MCF 10A (cell line): ENCODE measurements around the gene METTL16. TPM values are rescaled to one million over a fixed set of nuclear protein-coding genes. Genes with fewer than 3 reads are reported as not detected.

Experiments
- BruUV-seq: library from RNA; stranded (reverse); fragments of 400-500 nt; replicated peaks from 2 replicates; lab custom pipeline; 2021; lab: Mats Ljungman, UMichigan
- CTCF ChIA-PET: fragments of 300-600 bp; sonication (Branson Sonifier 250); formaldehyde crosslinking; extraction: SDS; loops from one replicate; lab custom pipeline; 2021; ENCODE audit warnings: antibody characterized with exemption, inconsistent platforms; lab: Yijun Ruan, JAX
- POLR2A ChIA-PET: fragments of 300-600, 350-650 bp; sonication (Branson Sonifier 250); formaldehyde crosslinking; extraction: SDS; loops from one replicate; lab custom pipeline; 2020; ENCODE audit warnings: antibody characterized with exemption, inconsistent platforms; lab: Yijun Ruan, JAX
- DNase-seq: peaks from one replicate; pipeline ENCODE4 v3.0.0-alpha.2; 2018; ENCODE audit not compliant: unreplicated experiment
- H3K27ac Mint-ChIP-seq: one replicate; pipeline ENCODE4 v1.8.0; 2022; ENCODE audit warnings: mild to moderate bottlenecking, low read depth, mixed read lengths; ENCODE audit not compliant: unreplicated experiment
- H3K27me3 Mint-ChIP-seq: one replicate; pipeline ENCODE4 v1.8.0; 2022; ENCODE audit warnings: mixed read lengths; ENCODE audit not compliant: insufficient read depth, unreplicated experiment
- H3K36me3 Mint-ChIP-seq: one replicate; pipeline ENCODE4 v1.8.0; 2022; ENCODE audit warnings: mild to moderate bottlenecking, moderate library complexity, mixed read lengths; ENCODE audit not compliant: insufficient read depth, unreplicated experiment
- H3K4me1 Mint-ChIP-seq: one replicate; pipeline ENCODE4 v1.8.0; 2022; ENCODE audit warnings: mixed read lengths; ENCODE audit not compliant: insufficient read depth, unreplicated experiment
- H3K4me3 Mint-ChIP-seq: one replicate; pipeline ENCODE4 v1.8.0; 2022; ENCODE audit warnings: mild to moderate bottlenecking, moderate library complexity, mixed read lengths; ENCODE audit not compliant: unreplicated experiment
- H3K9me3 Mint-ChIP-seq: one replicate; pipeline ENCODE4 v1.8.0; 2022; ENCODE audit warnings: mixed read lengths; ENCODE audit not compliant: unreplicated experiment
- CTCF ChIP-seq: fragments of 200-600 bp; IDR thresholded peaks from one replicate; pipeline ENCODE4 v1.8.0; 2022; ENCODE audit warnings: antibody characterized with exemption, mild to moderate bottlenecking; ENCODE audit not compliant: unreplicated experiment
- intact Hi-C: fragments of 100-400 bp; cut with micrococcal nuclease; formaldehyde crosslinking; loops from 2 replicates; pipeline ENCODE4 v1.14.1; 2022
- total RNA-seq: library from RNA; stranded (reverse); gene quantifications from 2 replicates; pipeline ENCODE4 v1.2.3, GENCODE V29; 2022

The METTL16 gene
- total RNA-seq, 1 experiment from 2014 or later = 41.4 TPM

- Mint-ChIP-seq H3K36me3 (peaks cover 28% of the 10 kb centered on the region), H3K4me3 (no peak overlapping the region), H3K4me1 (peaks cover 6% of the 10 kb centered on the region), H3K27me3 (no peaks in the 10 kb centered on the region), H3K9me3 (no peaks in the 10 kb centered on the region), H3K27ac (no peak overlapping the region)
- no TSS peak for BruUV-seq
- TF ChIP-seq CTCF = no peak
- CTCF ChIA-PET = interaction anchor here (1.2 kb wide), 1 partner anchor 10 kb away, joined by 4 read pairs; no protein-coding TSS in a partner anchor
- DNase-seq = no peak
- intact Hi-C loops = no loop called here
- POLR2A ChIA-PET = interaction anchor here (0.9 to 1.2 kb wide), 2 partner anchors 13 to 37 kb away, joined by 3 read pairs; partner anchors contain the start of gene TSR1
Measured at GRCh38 chr17:2372681-2373080, 139.0 kb downstream of the METTL16 start.

GRCh38 chr17:2372180-2372579, 139.5 kb downstream of the METTL16 start:
- H3K9me3 Mint-ChIP-seq = no peaks in the 10 kb centered on the region
- ChIA-PET POLR2A (interaction anchor here (1.2 kb wide), 1 partner anchor 36 kb away, joined by 3 read pairs; the partner anchor contains the start of gene TSR1), CTCF (interaction anchor here (1.2 kb wide), 1 partner anchor 10 kb away, joined by 4 read pairs; no protein-coding TSS in a partner anchor)
- BruUV-seq = no TSS peak
- DNase-seq = no peak
- TF ChIP-seq CTCF = no peak
- no peak overlapping the region for H3K27ac Mint-ChIP-seq
- H3K36me3 Mint-ChIP-seq = peaks cover 28% of the 10 kb centered on the region
- no peaks in the 10 kb centered on the region for H3K27me3 Mint-ChIP-seq
- intact Hi-C loops = no loop called here
- H3K4me1 Mint-ChIP-seq = peaks cover 6% of the 10 kb centered on the region
- no peak overlapping the region for H3K4me3 Mint-ChIP-seq

GRCh38 chr17:2371183-2372130, 140.2 kb downstream of the METTL16 start:
- Mint-ChIP-seq H3K4me3 (no peak overlapping the region), H3K27me3 (no peaks in the 10 kb centered on the region), H3K36me3 (peaks cover 29% of the 10 kb centered on the region), H3K4me1 (peaks cover 6% of the 10 kb centered on the region), H3K27ac (no peak overlapping the region), H3K9me3 (no peaks in the 10 kb centered on the region)
- DNase-seq = no peak
- no peak for TF ChIP-seq CTCF
- intact Hi-C loops = no loop called here
- BruUV-seq = no TSS peak
- ChIA-PET POLR2A (interaction anchor here (0.6 to 0.9 kb wide), 3 partner anchors 11 to 339 kb away, joined by 3 to 4 read pairs (median 4); no protein-coding TSS in a partner anchor), CTCF (interaction anchor here (0.6 to 5.5 kb wide), 2 partner anchors 10 to 668 kb away, joined by 4 to 43 read pairs; no protein-coding TSS in a partner anchor)

- ChIA-PET POLR2A (interaction anchor here (0.9 kb wide), 1 partner anchor 21 kb away, joined by 4 read pairs; no protein-coding TSS in a partner anchor), CTCF (interaction anchor here (0.6 to 5.5 kb wide), 6 partner anchors 10 to 92 kb away, joined by 3 to 43 read pairs (median 4); no protein-coding TSS in a partner anchor)
- Mint-ChIP-seq H3K4me3 (no peak overlapping the region), H3K4me1 (peaks cover 6% of the 10 kb centered on the region), H3K27me3 (no peaks in the 10 kb centered on the region), H3K36me3 (peaks cover 33% of the 10 kb centered on the region), H3K9me3 (no peaks in the 10 kb centered on the region), H3K27ac (no peak overlapping the region)
- intact Hi-C loops = no loop called here
- no peak for DNase-seq
- TF ChIP-seq CTCF = no peak
- BruUV-seq = no TSS peak
Measured at GRCh38 chr17:2370211-2370589, 141.5 kb downstream of the METTL16 start.
